HepG2 (cell line): ENCODE measurements around the gene CA14. TPM values are rescaled to one million over a fixed set of nuclear protein-coding genes. Genes with fewer than 3 reads are reported as not detected.
A peak's percentile ranks its signal among the peaks of the same experiment; 100 is the strongest.

ENCODE experiments used
- DRAP1 ChIP-seq: IDR thresholded peaks from 2 replicates; pipeline ENCODE4 v1.6.1; 2016; ENCODE audit warnings: missing genetic modification reagents, missing compliant biosample characterization
- FOXK1 ChIP-seq: sonication (generic); formaldehyde crosslinking; IDR thresholded peaks from 2 replicates; pipeline ENCODE4 v1.4.0; 2020; ENCODE audit warnings: low read depth, missing genetic modification reagents, borderline replicate concordance
- MLLT10 ChIP-seq: sonication (generic); formaldehyde crosslinking; IDR thresholded peaks from 2 replicates; pipeline ENCODE4 v1.4.0; 2020; ENCODE audit warnings: missing genetic modification reagents
- NFYC ChIP-seq: IDR thresholded peaks from 2 replicates; pipeline ENCODE4 v1.6.1; 2016; ENCODE audit warnings: missing genetic modification reagents, missing compliant biosample characterization
- SKIL ChIP-seq: sonication (generic); formaldehyde crosslinking; IDR thresholded peaks from 2 replicates; pipeline ENCODE4 v1.8.0; 2022; ENCODE audit warnings: missing genetic modification reagents, mild to moderate bottlenecking, moderate library complexity, borderline replicate concordance
- THAP9 ChIP-seq: sonication (generic); formaldehyde crosslinking; IDR thresholded peaks from 2 replicates; pipeline ENCODE4; 2020; ENCODE audit warnings: missing genetic modification reagents, mild to moderate bottlenecking, borderline replicate concordance
- WIZ ChIP-seq: sonication (generic); formaldehyde crosslinking; IDR thresholded peaks from 2 replicates; pipeline ENCODE4 v1.5.1; 2020; ENCODE audit warnings: mild to moderate bottlenecking, missing genetic modification reagents
- ZBTB21 ChIP-seq: sonication (generic); formaldehyde crosslinking; IDR thresholded peaks from 2 replicates; pipeline ENCODE4 v1.4.0; 2020; ENCODE audit warnings: missing genetic modification reagents
- ZBTB25 ChIP-seq: IDR thresholded peaks from 2 replicates; pipeline ENCODE4 v1.6.1; 2018; ENCODE audit warnings: missing genetic modification reagents
- ZBTB33 ChIP-seq: sonication (generic); formaldehyde crosslinking; IDR thresholded peaks from 2 replicates; pipeline ENCODE4 v1.4.0; 2020; ENCODE audit warnings: missing genetic modification reagents
- ZNF101 ChIP-seq: sonication (generic); formaldehyde crosslinking; IDR thresholded peaks from 2 replicates; pipeline ENCODE4 v1.4.0; 2020; ENCODE audit warnings: mild to moderate bottlenecking, low read depth, missing genetic modification reagents, borderline replicate concordance
- ZNF143 ChIP-seq: sonication (generic); formaldehyde crosslinking; IDR thresholded peaks from 2 replicates; pipeline ENCODE4 v1.4.0; 2020; ENCODE audit warnings: missing genetic modification reagents
- ZNF264 ChIP-seq: sonication (generic); formaldehyde crosslinking; IDR thresholded peaks from 2 replicates; pipeline ENCODE4 v1.4.0; 2020; ENCODE audit warnings: missing genetic modification reagents
- ZNF383 ChIP-seq: sonication (generic); formaldehyde crosslinking; IDR thresholded peaks from 2 replicates; pipeline ENCODE4 v1.4.0; 2020; ENCODE audit warnings: missing genetic modification reagents, mild to moderate bottlenecking, borderline replicate concordance
- ZNF496 ChIP-seq: sonication (generic); formaldehyde crosslinking; IDR thresholded peaks from 2 replicates; pipeline ENCODE4 v1.8.1; 2023; ENCODE audit warnings: mild to moderate bottlenecking, moderate library complexity, missing genetic modification reagents; ENCODE audit not compliant: insufficient replicate concordance
- ZNF567 ChIP-seq: sonication (generic); formaldehyde crosslinking; IDR thresholded peaks from 2 replicates; pipeline ENCODE4 v1.8.1; 2023; ENCODE audit warnings: mild to moderate bottlenecking, missing genetic modification reagents, borderline replicate concordance
- ZNF737 ChIP-seq: sonication (generic); formaldehyde crosslinking; IDR thresholded peaks from 2 replicates; pipeline ENCODE4 v1.5.0; 2020; ENCODE audit warnings: missing genetic modification reagents, mild to moderate bottlenecking, borderline replicate concordance
- ZSCAN5A ChIP-seq: sonication (generic); formaldehyde crosslinking; IDR thresholded peaks from 2 replicates; pipeline ENCODE4 v1.8.0; 2022; ENCODE audit warnings: mild to moderate bottlenecking, missing genetic modification reagents, borderline replicate concordance
- polyA plus RNA-seq, 8 experiments: library from polyadenylated mRNA; depleted of rRNA in 3 of 8; stranded (reverse) in 7 of 8; unstranded in 1 of 8; fragments of >200 nt; fragmentation: Illumina TruSeq in 4 of 8; extraction: Trizol in 4 of 8; gene quantifications; 2 replicates each; pipeline versions ENCODE4 v1.2.1 to v1.2.3, GENCODE V29; 2011 to 2016; ENCODE audit warnings: low read depth in 4 of 8, missing spikeins in 1 of 8, mixed read lengths in 1 of 8; ENCODE audit not compliant: insufficient read depth in 1 of 8
- total RNA-seq, 5 experiments: library from RNA; depleted of rRNA; stranded (reverse); fragments of >200 nt; fragmentation: Illumina TruSeq; extraction: Trizol; gene quantifications; 2 replicates each; pipeline ENCODE4 v1.2.3, GENCODE V29; 2016; ENCODE audit warnings: low read depth in 1 of 5

Gene CA14
- total and polyA plus RNA-seq, 2 of the 13 experiments (the other 11 are each of a cell fraction or from before 2014, with no cell fraction given): 2.4 to 8.5 TPM

GRCh38 chr1:150293433-150294253, 36.1 kb downstream of the CA14 start, which contains the start of gene MRPS21 (continued):
- TF ChIP-seq DRAP1 (CRISPR knock-in tag) (peak; percentile 58), ZNF567 (CRISPR knock-in tag) (0 out of 2 replicates have a peak, but pooled peaks have one; percentile 16), ZBTB21 (CRISPR knock-in tag) (no peak), ZNF383 (CRISPR knock-in tag) (no peak), NFYC (no peak), ZNF264 (CRISPR knock-in tag) (no peak), MLLT10 (CRISPR knock-in tag) (no peak), WIZ (CRISPR knock-in tag) (peak; percentile 72; the same call in 1 of the 2 replicates), SKIL (CRISPR knock-in tag) (no peak), ZNF143 (peak; percentile 67; the same call in 1 of the 2 replicates), ZBTB25 (CRISPR knock-in tag) (0 out of 2 replicates have a peak, but pooled peaks have one; percentile 34), ZNF737 (no peak), FOXK1 (CRISPR knock-in tag) (peak; percentile 96), THAP9 (CRISPR knock-in tag) (peak; percentile 84; the same call in 1 of the 2 replicates), ZNF101 (CRISPR knock-in tag) (no peak), ZBTB33 (peak; percentile 12; the same call in 1 of the 2 replicates), ZNF496 (CRISPR knock-in tag) (no peak), ZSCAN5A (CRISPR knock-in tag) (no peak)
